ENCODE results near the gene AKNA. TPM values are rescaled to one million over a fixed set of nuclear protein-coding genes. Genes with fewer than 3 reads are reported as not detected.

The AKNA gene
- total RNA-seq (2022; extraction: Qiagen RNA extraction; ENCODE audit: low read depth): 3.3 to 4.5 TPM (median 3.9 TPM) in 5 replicates

GRCh38 chr9:114387680-114388356, at the start of gene AKNA:
Gene AKNA (minus strand): TSS chr9:114387982. CDS start chr9:114381333, 6,649 bp downstream.

GRCh38 chr9:114329625-114330022, 58.2 kb downstream of the AKNA start, which contains the start of gene ORM2:
Gene ORM2 (plus strand): TSS chr9:114329869. CDS start chr9:114329905, 36 bp downstream.

GRCh38 chr9:114322831-114323531, 64.8 kb downstream of the AKNA start, which contains the start of gene ORM1:
Gene ORM1 (plus strand): TSS chr9:114323098. CDS start chr9:114323134, 36 bp downstream.

Other genes starting within 250 kb of the AKNA start
- 11.1 to 17.7 TPM (median 13.5 TPM) in 5 replicates for gene COL27A1, start 232.4 kb downstream of the AKNA start, total RNA-seq (2022; extraction: Qiagen RNA extraction; ENCODE audit: low read depth)
- 0.07 to 0.18 TPM in 2 of 5 replicates, not detected in the others for gene ORM1, start 64.9 kb downstream of the AKNA start, total RNA-seq (2022; extraction: Qiagen RNA extraction; ENCODE audit: low read depth)
- gene ORM2, start 58.1 kb downstream of the AKNA start, total RNA-seq (2022; extraction: Qiagen RNA extraction; ENCODE audit: low read depth): not detected in 5 replicates
- gene WHRN, start 117.5 kb upstream of the AKNA start, total RNA-seq (2022; extraction: Qiagen RNA extraction; ENCODE audit: low read depth): 5.1 to 7.6 TPM (median 6.8 TPM) in 5 replicates
- gene ATP6V1G1, start 199.8 kb upstream of the AKNA start, total RNA-seq (2022; extraction: Qiagen RNA extraction; ENCODE audit: low read depth): 109 to 146 TPM (median 115 TPM) in 5 replicates
- gene TMEM268, start 223.3 kb upstream of the AKNA start, total RNA-seq (2022; extraction: Qiagen RNA extraction; ENCODE audit: low read depth): 9.1 to 13.2 TPM (median 12.2 TPM) in 5 replicates